CD4-positive, alpha-beta T cell treated with Interleukin-10 for 1 hour (primary cell): ENCODE results near the gene TDRD15.
"Not testable (repeated sequence)": the region's sequence is repeated elsewhere in the genome, so short reads cannot be mapped to it uniquely, and the experiment has no call there.

Experiments
- DNase-seq: peaks from one replicate; pipeline ENCODE4 v3.0.0-alpha.2; 2020

Gene TDRD15

GRCh38 chr2:21148718-21149117 lies 24.9 kb downstream of the TDRD15 start:
- no peak for DNase-seq

- not testable (repeated sequence) for DNase-seq
Measured at GRCh38 chr2:21151234-21151633, 27.5 kb downstream of the TDRD15 start.

DNA sequence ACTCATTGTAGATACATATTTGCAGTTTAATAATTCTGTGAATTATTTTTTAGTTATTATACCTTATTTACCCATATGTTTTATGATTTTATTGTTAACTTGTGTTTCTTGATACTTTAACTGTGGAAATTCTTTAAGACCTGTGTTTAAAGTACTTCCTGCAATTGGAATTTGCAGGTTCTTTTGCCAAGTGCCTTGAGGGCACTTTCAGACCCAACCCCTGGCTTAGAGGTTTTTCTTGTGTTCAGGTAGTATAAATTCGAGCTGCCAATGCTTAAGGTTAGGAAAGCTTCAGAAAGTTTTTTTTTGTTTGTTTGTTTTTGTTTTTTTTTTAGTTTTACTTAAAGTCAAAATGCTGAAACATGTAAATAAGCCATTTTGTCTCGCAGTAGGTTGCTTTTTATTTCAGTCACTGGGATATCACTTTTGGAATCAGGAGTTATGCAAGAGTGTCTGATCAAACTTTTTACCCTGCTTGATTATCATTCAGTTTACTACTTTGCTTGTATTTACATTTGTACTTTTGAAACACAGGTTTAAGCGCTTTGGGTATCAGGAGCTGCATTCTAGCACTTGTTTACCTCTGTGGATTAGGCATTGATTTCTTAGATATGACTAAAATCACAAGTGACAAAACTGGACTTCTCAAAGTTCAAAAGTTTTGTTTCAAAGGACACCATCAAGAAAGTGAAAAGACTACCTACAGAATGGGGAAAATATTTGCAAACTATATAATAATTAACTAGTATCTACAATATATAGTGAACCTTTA lies 31.8 kb downstream of the TDRD15 start:
- DNase-seq: no peak

- no peak for DNase-seq
Measured at GRCh38 chr2:21161122-21161521, 37.4 kb downstream of the TDRD15 start.

DNA sequence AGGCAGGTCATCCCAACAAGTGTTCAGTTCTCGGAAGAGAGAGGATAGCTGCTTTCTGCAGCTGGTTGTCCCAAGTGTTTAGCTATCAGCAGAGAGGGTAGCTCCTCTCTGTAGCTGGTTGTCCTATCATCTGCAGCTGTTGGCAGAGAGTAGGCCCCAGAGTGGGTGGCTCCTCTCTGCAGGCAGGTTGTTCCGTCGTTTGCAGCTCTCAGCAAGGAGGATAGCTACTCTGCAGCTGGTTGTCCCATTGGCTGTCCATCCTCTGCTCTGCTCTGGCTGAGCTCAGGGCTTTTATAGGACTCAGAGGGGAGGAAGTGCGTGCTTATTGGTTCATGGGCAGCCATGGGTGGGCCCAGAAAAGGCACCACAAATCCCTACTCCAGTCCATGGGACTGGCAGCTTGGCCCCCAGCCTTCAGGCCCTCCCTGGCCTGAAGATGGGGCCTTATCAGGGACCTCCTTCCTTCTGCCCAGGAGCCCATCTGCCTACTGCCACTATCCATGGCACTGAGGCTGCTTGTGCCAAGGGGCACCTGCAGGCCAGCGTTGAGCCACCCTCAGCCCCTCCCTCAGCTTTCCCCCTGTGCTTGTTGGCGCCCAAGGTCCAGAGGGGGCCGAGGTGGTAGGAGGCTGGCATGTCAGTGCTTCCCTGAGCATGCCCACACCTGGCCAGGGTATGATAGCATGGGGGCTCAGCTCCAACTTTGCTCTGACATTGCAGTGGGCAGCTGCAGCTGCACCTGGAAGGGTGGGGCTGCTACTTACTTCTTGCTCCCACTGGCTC lies 38.3 kb downstream of the TDRD15 start:
- DNase-seq: no peak

- DNase-seq: no peak
Measured at GRCh38 chr2:21162615-21162878, 38.8 kb downstream of the TDRD15 start.

DNA sequence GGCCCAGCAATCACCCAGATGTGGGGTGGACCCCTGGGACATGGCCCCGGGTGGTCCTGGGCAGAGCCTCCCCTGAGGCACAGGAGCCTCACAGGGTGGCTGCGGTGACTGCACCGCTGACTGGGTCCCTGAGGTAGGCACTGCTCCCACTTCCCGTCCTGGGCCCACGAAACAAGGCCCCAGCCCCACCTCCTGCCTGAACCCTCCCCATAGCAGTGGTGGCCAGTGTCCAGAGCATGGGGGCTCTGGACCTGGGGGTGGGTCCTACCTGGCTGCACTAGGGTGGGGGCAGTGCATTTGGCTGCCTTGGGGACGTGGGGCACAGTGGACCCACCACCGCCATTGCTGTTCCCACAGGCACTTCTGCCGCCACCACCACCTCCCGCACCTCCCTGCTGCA lies 39.4 kb downstream of the TDRD15 start:
- DNase-seq: no peak

GRCh38 chr2:21165350-21165749 lies 41.6 kb downstream of the TDRD15 start:
- DNase-seq: no peak

DNA sequence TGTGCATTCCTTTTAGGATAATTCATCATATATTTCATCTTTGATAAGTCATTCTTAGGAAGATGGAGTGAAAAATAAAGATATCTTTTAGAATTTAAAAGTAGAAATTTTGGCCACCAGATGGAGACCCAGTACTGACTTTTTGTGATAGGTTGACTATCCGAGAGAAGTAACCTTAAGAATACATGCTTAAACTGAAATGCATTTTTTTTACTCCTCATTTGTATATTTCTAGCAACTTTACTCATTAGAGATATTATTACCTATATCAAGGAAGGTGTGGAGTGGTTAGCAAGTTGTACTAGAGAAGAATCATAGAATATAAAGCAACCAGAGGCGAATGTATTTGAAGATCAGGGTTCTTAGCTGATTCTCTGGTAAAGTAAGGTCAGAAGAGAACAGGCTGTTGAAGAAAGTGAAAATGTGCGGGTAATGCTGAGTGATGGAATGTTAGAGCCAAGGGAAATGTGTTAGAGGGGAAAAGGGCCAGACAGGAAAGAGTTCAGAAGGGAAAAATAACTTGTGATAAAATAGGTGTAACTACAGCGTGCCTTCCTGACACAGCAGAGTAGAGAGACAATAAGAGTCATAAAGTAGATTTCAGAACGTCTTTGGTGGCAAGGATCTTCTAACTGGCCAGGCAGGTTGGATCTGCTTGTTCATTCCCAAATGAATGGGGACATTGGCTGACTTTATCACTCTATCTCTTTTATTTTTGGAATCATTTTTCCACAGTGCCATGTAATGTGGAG lies 52.3 kb downstream of the TDRD15 start:
- DNase-seq: no peak

GRCh38 chr2:21181957-21182356 lies 58.2 kb downstream of the TDRD15 start:
- no peak for DNase-seq

DNA sequence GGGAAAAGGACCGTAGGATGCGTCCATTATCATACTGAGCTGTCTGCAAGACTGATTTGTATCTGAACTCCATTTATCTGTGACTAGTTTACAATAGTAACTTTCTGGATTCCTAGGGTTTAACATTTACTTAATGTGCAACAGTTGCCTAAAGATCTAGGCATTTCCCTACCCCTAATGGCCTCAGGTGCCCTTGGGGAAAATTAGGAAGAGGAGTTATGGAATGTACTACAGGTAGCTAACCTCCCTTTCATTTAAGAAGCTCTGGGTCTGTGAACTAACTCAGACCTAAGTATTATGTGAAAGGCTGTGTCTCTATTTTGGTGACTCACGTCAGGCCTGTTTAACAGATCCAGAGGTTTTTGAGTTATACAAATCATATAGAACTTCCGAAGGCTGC lies 59.5 kb downstream of the TDRD15 start:
- no peak for DNase-seq

DNA sequence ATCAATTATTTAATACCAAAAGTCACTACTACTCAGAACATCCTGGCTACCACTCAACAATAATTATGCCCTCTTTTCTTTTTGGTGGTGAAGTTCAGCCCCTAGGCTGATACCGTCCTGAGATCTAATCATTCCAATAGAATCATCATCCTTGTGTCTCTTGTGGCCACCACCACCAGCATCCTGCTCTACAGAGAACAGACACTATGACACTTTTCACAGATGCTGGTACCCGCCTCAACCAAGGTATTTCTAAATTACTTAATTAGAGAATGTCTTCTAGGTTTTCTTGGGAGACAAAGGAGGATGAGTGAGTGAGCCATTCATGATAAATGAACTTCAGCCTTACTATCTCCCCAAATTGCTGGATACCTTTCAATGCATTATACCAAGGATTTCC lies 60.0 kb downstream of the TDRD15 start:
- DNase-seq: no peak

DNA sequence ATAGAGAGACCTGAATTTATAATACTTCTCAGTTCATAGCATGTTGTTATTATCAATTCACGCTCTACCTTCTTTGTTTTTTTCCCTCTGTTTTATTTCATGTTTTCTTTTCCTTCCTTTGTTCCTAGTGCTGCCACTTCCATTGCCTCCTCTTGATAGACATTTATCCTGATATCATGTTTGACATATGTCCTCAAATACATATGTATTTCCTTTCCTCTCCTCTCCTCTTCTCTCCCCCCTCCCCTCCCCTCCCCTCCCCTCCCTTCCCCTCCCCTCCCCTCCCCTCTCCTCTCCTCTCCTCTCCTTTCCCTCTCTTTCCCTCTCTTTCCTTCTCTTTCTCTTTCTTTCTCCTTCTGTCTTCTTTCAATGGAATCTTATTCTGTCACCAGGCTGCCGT lies 67.8 kb downstream of the TDRD15 start:
- no peak for DNase-seq
